ENCODE data around the gene HCFC1R1.

HCFC1R1 gene

GRCh38 chr16:3010510-3010909 is 13.2 kb downstream of the HCFC1R1 start:
- no peak for DNase-seq (ENCODE audit: low spot score)
- TF ChIP-seq CTCF (IDR thresholded peaks at IDR 0.05; ENCODE audit: borderline replicate concordance, control extremely low read depth, extremely low read depth, insufficient read depth, missing control alignments), result no peak
- in situ Hi-C loops (cut with MboI; ENCODE audit: low sequenced_read_pairs, unreplicated experiment), result no loop called here

GRCh38 chr16:3009568-3010390 is 14.0 kb downstream of the HCFC1R1 start:
- DNase-seq (ENCODE audit: low spot score), result no peak
- no peak for TF ChIP-seq CTCF (IDR thresholded peaks at IDR 0.05; ENCODE audit: borderline replicate concordance, control extremely low read depth, extremely low read depth, insufficient read depth, missing control alignments)

GRCh38 chr16:3008690-3009037 is 15.1 kb downstream of the HCFC1R1 start:
- in situ Hi-C loops (cut with MboI; ENCODE audit: low sequenced_read_pairs, unreplicated experiment), result no loop called here
- no peak for DNase-seq (ENCODE audit: low spot score)
- no peak for TF ChIP-seq CTCF (IDR thresholded peaks at IDR 0.05; ENCODE audit: borderline replicate concordance, control extremely low read depth, extremely low read depth, insufficient read depth, missing control alignments)

More at GRCh38 chr16:3009568-3010390, 14.0 kb downstream of the HCFC1R1 start:
- in situ Hi-C loops (cut with MboI; ENCODE audit: low sequenced_read_pairs, unreplicated experiment), result no loop called here

GRCh38 chr16:3007957-3008689 is 15.6 kb downstream of the HCFC1R1 start:
- TF ChIP-seq CTCF (IDR thresholded peaks at IDR 0.05; ENCODE audit: borderline replicate concordance, control extremely low read depth, extremely low read depth, insufficient read depth, missing control alignments), result no peak
- in situ Hi-C loops (cut with MboI; ENCODE audit: low sequenced_read_pairs, unreplicated experiment), result no loop called here
- no peak for DNase-seq (ENCODE audit: low spot score)

- DNase-seq (ENCODE audit: low spot score), result no peak
- in situ Hi-C loops (cut with MboI; ENCODE audit: low sequenced_read_pairs, unreplicated experiment), result no loop called here
- TF ChIP-seq CTCF (IDR thresholded peaks at IDR 0.05; ENCODE audit: borderline replicate concordance, control extremely low read depth, extremely low read depth, insufficient read depth, missing control alignments), result no peak
Observed at GRCh38 chr16:3007059-3007956, 16.4 kb downstream of the HCFC1R1 start.

GRCh38 chr16:3004781-3005284 is 18.9 kb downstream of the HCFC1R1 start:
- no peak for DNase-seq (ENCODE audit: low spot score)
- no peak for TF ChIP-seq CTCF (IDR thresholded peaks at IDR 0.05; ENCODE audit: borderline replicate concordance, control extremely low read depth, extremely low read depth, insufficient read depth, missing control alignments)
- in situ Hi-C loops (cut with MboI; ENCODE audit: low sequenced_read_pairs, unreplicated experiment), result no loop called here
